ENCODE measurements around the gene LAPTM5. TPM values are rescaled to one million over a fixed set of nuclear protein-coding genes. Genes with fewer than 3 reads are reported as not detected.

LAPTM5 gene
- total RNA-seq, 1 donor from 2014 or later = 0.77 TPM

DNA sequence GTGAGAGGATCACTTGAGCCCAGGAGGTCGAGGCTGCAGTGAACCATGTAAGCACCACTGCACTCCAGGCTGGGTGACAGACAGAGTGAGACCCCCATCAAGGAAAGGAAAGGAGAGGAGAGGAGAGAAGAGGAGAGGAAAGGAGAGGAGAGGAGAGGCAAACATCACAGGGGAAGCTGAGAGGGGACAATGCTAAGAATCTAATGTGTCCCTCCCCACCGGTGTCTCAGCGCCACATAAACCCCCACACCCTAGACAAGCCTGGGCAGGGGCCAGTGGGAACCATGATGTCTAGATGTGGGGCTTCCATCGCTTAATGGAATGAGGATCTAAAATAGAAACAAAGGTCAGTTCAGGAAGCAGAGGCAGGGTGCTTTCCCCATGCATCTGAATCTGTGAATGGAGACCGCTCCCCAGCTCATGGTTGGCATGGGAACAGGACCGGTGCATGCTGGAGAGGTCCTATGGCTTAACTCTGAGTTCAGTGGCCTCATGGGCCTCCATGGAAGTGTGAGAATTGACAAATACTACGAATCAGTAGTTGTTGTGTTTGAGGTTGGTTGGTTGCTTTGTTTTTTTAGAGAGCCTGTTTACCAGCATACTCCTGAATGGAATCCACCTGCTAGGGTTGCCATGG, 16.3 kb upstream of the LAPTM5 start:
- Histone ChIP-seq H3K79me2 (ENCODE audit: insufficient read depth, low read length) (no peaks in the 10 kb centered on the region), H3K4me1 (ENCODE audit: insufficient read depth, low read length) (peaks cover 8% of the 10 kb centered on the region), H3K27ac (ENCODE audit: low read depth, low read length) (no peak overlapping the region), H3K9me3 (ENCODE audit: insufficient read depth, low read depth, low read length) (no peaks in the 10 kb centered on the region), H3K27me3 (ENCODE audit: insufficient read depth, low read length) (peaks cover 10% of the 10 kb centered on the region), H3K36me3 (ENCODE audit: insufficient read depth, low read length) (no peaks in the 10 kb centered on the region), H3K4me2 (ENCODE audit: low read length) (no peak overlapping the region), H3K4me3 (ENCODE audit: insufficient read depth, low read depth, low read length) (no peak overlapping the region), H2AFZ (ENCODE audit: low read depth, low read length) (no peak overlapping the region), H4K20me1 (ENCODE audit: insufficient read depth, low read length) (no peaks in the 10 kb centered on the region), H3K9ac (ENCODE audit: low read length) (no peak overlapping the region)
- TF ChIP-seq EZH2 (IDR thresholded peaks at IDR 0.05; ENCODE audit: insufficient read depth, low read length) = no peak
- no peak for TF ChIP-seq CTCF (IDR thresholded peaks at IDR 0.05; ENCODE audit: insufficient read depth, low read depth, low read length)
- no peak for DNase-seq (ENCODE audit: low read depth)
- Mint-ChIP-seq H3K9me3 (ENCODE audit: unreplicated experiment) (no peaks in the 10 kb centered on the region), H3K4me1 (ENCODE audit: low read depth, unreplicated experiment) (peaks cover 2% of the 10 kb centered on the region), H3K4me3 (ENCODE audit: unreplicated experiment) (no peak overlapping the region), H3K36me3 (ENCODE audit: low read depth, unreplicated experiment) (no peaks in the 10 kb centered on the region), H3K27ac (ENCODE audit: unreplicated experiment) (peak overlapping the region; percentile 53), H3K27me3 (ENCODE audit: low read depth, unreplicated experiment) (peaks cover 30% of the 10 kb centered on the region)
- FAIRE-seq = no peak

GRCh38 chr1:30771005-30771404, 13.4 kb upstream of the LAPTM5 start:
- H3K27ac Mint-ChIP-seq (ENCODE audit: unreplicated experiment) = no peak overlapping the region
- H3K9me3 Mint-ChIP-seq (ENCODE audit: unreplicated experiment) = no peaks in the 10 kb centered on the region
- FAIRE-seq = no peak

More at GRCh38 chr1:30771005-30771404, 13.4 kb upstream of the LAPTM5 start:
- no peak overlapping the region for H2AFZ ChIP-seq (ENCODE audit: low read depth, low read length)
- Mint-ChIP-seq H3K4me1 (ENCODE audit: low read depth, unreplicated experiment) (peaks cover 2% of the 10 kb centered on the region), H3K36me3 (ENCODE audit: low read depth, unreplicated experiment) (no peaks in the 10 kb centered on the region), H3K4me3 (ENCODE audit: unreplicated experiment) (no peak overlapping the region), H3K27me3 (ENCODE audit: low read depth, unreplicated experiment) (peaks cover 22% of the 10 kb centered on the region)
- H3K36me3 ChIP-seq (ENCODE audit: insufficient read depth, low read length) = no peaks in the 10 kb centered on the region
- no peak overlapping the region for H3K27ac ChIP-seq (ENCODE audit: low read depth, low read length)
- H3K9ac ChIP-seq (ENCODE audit: low read length) = no peak overlapping the region
- no peaks in the 10 kb centered on the region for H4K20me1 ChIP-seq (ENCODE audit: insufficient read depth, low read length)
- H3K27me3 ChIP-seq (ENCODE audit: insufficient read depth, low read length) = peaks cover 10% of the 10 kb centered on the region
- TF ChIP-seq CTCF (IDR thresholded peaks at IDR 0.05; ENCODE audit: insufficient read depth, low read depth, low read length) = no peak
- TF ChIP-seq EZH2 (IDR thresholded peaks at IDR 0.05; ENCODE audit: insufficient read depth, low read length) = no peak
- no peak overlapping the region for H3K4me2 ChIP-seq (ENCODE audit: low read length)
- no peak for DNase-seq (ENCODE audit: low read depth)
- no peaks in the 10 kb centered on the region for H3K9me3 ChIP-seq (ENCODE audit: insufficient read depth, low read depth, low read length)
- H3K4me3 ChIP-seq (ENCODE audit: insufficient read depth, low read depth, low read length) = no peak overlapping the region
- H3K79me2 ChIP-seq (ENCODE audit: insufficient read depth, low read length) = no peaks in the 10 kb centered on the region
- no peaks in the 10 kb centered on the region for H3K4me1 ChIP-seq (ENCODE audit: insufficient read depth, low read length)
